ENCODE measurements around the gene ATP8B2.

- TF ChIP-seq CTCF (IDR thresholded peaks at IDR 0.05) (no peak), POLR2A (IDR thresholded peaks at IDR 0.05) (no peak)
Observed at GRCh38 chr1:154349121-154349520, 23.8 kb downstream of the ATP8B2 start.
